Inferior parietal cortex (tissue), 1 donor: ENCODE results near the gene SETX.

Source experiments
- DNase-seq: peaks from one replicate; pipeline ENCODE4 v3.0.0-alpha.2; 2016; ENCODE audit errors: extremely low spot score

Gene SETX

DNA sequence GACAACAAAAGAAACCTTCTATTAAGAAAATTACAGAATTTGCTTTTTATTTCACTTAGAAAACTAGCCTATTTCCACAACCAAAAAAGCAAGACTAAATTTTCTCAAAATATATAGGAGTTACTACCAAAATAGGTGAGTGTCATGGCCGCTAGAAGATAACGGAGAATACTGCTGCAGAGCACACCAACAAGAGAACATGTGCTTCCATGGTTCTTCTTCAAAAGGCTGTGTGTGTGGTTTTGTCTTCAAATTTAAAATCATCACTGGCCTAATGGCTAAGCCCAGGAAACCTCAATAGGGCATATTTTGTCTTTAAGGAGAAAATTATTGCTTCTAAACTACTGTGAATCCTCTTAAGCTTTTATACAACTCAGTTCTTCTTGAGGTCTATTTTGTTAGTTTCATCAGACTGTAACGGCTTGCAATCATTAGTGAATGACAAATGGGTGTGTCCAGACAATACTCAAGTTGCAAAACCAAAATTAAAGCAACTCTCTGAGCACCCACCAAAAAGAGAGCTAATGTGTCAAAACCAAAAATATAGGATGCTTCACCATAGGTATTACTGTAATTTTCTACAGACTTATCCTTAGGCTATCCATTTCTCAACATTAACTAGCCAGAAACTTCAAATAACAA lies 3.3 kb downstream of the SETX start:
- DNase-seq: no peak

DNA sequence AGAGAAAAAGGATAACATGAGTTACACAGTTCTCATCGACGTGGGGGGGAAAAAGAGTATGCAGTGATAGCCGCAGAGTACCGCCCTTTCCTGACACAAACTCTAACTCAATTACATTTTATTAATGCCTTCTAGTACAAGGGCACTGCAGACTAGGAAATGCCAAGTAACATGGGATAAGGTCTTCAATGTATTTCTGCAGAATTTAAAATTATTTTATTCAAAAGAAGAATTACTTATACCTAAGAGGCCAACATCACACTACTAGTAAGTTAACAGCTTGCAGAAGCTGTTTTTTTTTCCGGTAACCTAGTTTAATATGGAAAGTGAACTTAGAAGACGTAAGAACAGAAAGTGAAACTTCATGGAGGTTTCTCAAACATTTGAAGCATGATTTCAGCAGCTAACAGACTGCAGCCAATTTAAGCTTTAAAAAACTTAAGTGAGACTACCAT lies 3.9 kb downstream of the SETX start:
- no peak for DNase-seq

DNA sequence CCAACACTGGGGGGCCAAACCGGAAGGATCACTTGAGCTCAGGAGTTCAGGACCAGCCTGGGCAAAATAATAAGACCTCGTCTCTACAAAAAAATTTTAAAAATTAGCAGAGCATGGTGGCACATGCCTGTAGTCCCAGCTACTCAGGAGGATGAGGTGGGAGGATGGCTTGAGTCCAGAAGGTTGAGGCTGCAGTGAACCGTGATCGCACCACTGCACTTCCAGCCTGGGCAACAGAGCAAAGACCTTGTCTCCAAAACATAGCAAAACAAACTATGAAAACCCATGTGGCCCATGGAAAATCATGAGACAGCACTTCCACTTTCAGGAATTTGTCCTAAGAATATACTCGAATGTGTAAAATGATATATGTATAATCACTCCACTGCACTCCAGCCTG lies 6.1 kb downstream of the SETX start:
- no peak for DNase-seq

DNA sequence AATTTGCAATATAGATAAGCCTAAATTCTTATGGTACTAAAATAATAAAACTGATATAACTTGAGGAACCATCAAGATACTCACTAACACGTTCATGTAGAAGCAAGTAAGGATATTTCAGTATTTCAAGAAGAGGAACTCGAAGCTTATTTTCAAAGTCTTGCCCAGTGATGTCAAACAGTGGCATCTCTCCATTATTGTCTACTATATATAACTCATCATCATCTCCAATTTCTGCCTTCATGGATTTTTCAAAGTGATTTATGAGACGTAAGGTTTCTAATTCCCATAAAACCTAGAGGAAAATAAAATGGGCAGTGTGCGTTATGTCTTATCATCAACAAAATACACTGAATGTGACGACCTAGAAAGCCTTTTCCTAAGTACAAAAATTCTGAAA lies 8.6 kb downstream of the SETX start:
- no peak for DNase-seq

DNA sequence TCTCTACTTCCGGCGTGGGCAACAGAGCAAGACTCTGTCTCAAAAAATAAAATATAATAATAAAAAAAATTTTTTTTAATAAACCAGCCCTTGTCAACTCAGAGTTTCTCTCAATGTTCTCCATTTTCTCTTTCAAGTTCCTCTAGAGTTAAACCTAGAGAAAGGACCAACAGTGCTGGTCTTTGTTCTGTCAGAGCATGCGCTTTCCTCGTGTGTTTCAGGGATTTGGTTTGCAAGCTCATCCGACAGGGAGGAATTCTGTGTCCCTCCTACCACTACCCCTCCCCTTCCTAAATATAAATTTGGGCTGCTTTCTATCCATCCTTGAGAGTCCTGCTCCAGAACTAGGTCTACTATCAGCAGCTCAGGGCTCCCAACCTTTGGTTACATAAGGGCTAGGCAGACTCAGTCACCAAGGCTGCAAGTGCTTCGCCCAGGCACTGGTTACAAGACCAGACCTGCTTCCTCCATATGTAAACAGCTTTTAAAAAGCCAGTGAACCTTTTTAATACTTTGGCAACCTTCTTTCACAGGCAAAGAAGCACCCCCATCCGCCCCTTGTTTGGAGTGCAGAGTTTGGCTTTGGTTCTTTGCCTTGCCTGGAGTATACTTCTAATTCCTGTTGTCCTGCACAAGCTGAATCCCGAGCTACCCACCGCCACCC lies 13.5 kb downstream of the SETX start:
- DNase-seq: peak; percentile 73

DNA sequence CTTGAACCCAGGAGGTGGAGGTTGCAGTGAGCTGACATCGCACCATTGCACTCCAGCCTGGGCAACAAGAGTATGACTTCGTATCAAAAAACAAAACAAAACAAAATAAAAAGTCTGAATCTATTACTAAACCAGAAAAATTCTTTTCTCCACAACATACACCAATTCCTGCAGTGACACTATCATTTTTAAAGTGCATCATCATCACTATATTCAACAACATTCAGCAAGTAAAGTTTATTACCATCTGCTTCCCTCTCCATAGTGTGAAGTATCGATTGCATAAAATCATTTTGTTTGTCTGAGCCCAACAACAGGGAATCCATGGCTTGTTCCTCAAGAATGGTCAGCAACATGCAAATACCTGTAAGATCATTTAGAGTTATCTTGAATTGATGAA lies 20.4 kb downstream of the SETX start:
- no peak for DNase-seq

DNA sequence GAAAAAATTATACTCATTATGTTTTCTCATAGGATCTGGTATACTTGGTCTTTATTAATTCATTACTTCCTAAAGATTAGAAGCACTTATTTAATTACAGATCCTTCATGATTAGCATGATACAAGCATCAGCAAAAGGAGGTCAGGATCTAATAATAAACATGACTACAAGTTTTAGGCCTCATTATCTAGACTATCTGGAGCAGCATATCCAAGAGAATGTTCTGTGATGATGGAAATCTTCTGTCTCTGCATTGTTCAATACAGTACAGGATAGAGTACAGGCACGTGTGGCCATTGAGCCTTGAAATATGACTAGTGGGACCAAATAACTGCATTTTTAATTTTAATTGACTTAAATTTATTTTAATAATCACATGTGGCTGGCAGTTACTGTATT lies 21.2 kb downstream of the SETX start:
- DNase-seq: no peak

DNA sequence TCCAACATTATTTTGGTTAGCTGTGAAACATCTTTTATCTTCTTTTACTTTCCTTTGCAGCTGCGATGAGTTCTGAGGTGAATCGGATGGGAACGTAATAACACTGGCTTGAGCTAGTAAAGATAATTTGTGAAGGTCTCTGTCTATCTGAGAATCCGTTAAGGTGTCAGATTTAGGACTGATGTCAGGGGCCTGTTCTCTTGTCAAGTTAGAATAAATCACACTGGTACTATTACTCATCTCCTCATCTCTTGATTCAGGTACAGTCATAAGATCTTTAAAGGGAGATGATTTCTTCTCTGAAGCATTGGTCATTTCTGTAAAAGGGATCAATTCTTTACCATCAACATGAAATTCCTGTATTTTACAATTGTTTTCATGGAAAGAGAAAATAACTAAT lies 26.2 kb downstream of the SETX start:
- DNase-seq: no peak

DNA sequence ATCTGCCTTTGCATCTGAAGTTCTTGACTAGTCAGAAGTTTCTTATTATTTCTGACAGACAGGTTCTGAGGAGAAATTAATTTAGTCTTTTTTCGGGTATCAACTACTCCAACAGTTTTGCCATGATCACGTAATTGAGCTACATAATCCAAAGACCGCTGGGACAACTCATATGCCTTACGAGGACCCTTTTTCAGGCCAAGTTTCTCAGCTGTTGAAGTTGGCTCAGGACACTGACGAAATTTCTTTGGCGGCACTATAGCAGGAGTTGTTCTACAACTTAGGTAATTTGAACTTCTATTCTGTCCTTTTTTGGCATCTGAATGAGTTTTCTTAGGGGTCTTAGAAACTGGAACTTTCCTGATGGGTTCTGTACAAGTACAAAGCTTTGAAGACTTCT lies 27.2 kb downstream of the SETX start:
- no peak for DNase-seq

DNA sequence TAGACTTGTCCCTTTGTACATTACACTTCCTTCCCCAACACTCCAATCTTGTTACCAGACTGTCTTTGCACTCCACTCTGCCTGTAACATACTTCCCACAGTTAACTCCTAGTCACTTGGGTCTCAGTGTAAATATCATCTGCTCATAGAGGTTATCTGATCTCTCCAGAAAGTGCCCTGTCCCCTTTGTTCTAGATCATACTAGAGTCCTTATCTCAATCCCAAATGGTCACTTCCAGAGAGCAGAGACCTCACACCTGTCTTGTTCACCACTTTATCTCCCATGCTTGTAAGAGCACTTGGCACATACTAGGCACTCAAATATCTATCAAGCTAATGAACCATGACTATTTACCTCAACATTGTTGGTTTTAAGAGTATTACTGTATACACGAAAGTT lies 30.4 kb downstream of the SETX start:
- no peak for DNase-seq

DNA sequence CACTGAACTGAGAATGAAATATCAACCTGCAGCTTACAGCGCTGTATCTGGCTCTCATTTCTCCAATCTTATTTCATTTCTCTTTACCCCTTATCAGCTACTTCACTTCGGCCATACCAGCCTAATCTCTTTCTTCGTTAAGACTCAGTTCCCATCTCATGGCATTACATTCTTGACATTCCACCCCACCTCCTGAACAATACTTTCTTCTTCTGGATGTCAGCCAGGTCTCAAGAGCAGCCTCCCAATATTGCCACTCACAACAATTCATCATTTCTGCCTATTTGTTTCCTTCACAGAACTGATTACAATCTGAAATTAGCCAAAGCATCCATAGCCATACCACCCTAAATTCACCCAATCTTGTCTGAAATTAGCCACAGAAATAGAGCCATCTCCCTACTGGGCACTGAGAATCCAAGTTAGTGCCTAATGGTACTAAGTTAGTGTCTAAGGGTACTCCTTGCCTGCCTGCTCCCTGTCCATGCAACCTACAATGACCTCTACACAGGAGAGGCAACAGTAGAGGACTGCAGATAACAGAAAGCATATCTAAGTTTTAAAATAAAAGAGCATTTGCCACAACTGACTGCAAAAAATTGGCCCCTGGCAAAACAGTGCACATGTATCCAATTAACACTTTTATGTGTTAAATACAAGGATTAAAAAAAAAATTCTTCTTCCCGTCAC lies 35.2 kb downstream of the SETX start:
- DNase-seq: no peak

DNA sequence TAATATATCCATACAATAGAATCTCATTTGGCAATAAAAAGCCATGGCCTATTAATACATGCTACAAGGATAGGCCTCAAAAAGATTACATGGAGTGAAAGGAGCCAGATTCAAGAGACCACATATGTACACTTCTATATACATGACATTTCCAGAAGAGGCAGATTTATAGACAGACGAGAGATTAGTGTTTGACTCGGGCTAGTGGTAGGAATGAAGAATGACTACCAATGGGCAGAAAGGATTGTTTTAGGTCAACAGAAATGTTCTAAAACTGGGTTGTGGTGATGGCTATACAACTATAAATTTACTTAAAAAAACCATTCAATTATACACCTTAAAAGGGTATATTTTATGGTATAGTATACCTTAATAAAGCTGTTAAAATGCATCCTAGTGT lies 41.9 kb downstream of the SETX start:
- DNase-seq: no peak

DNA sequence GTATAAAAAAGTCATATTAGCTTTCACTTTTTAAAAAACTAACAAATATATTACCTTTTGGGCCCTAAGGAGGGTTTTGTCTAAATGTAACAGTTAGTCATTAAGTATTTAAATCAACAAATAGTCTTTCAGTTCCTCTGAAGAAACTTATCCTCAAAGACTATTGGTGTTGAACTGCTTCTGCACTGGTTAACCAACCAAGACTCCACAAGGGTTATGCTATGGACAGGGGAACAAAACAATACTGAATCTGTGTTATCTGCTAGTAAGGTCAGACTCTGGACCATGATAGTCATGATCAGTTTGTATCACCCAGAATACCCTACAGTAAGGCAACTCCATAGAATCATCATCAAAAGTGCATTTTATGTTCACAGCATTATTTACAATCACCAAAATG lies 42.4 kb downstream of the SETX start:
- no peak for DNase-seq

DNA sequence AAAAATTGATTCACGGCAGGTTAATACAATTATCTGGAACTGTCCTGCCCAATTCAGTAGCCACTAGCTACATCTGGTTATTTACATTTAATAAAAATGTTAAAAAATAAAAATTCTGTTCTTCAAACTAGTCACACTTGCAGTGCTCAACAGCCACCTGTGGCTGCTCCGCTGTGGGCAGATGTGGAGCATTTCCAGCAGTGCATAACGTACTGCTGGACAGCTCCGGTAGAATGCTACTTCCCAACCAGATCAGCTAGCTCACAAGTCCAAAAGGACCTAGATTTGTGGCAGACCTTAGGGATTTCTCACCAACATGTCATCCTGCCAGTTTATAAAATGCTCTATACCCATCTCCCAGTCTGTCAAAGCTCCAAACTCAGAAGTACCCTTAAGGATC lies 42.8 kb downstream of the SETX start:
- no peak for DNase-seq

DNA sequence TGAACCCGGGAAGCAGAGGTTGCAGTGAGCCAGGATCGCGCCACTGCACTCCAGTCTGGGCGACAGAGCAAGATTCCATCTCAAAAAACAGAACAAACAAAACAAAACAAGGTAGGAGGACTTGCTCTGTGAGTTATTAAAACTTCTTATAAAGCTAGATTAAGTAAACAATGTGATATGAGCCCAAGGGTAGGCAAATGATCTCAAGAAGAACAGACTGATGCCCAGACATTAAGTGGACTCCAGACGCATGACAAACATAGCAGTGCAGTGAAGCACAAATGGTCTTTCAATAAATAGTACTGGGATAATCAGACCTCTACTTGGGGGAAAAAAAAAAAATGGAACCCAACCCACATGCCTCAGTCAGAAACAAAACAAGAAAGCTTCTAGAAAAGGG lies 45.7 kb downstream of the SETX start:
- DNase-seq: no peak

DNA sequence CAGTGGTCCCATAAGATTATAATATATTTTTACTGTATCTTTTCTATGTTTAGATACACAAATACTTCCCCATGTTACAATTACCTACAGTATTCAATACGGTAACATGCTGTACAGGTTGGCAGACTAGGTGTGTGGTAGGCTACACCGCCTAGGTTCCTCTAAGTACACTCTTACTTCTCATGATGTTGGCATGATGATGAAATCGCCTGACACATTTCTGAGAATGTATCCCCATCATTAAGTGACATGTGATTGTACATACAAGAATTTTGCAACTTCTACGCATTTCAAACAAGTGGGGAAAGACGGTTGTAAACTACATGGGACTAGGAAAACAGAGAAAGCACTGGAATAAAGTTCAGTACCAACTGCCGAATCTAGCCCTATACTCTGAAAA lies 53.3 kb downstream of the SETX start:
- no peak for DNase-seq

DNA sequence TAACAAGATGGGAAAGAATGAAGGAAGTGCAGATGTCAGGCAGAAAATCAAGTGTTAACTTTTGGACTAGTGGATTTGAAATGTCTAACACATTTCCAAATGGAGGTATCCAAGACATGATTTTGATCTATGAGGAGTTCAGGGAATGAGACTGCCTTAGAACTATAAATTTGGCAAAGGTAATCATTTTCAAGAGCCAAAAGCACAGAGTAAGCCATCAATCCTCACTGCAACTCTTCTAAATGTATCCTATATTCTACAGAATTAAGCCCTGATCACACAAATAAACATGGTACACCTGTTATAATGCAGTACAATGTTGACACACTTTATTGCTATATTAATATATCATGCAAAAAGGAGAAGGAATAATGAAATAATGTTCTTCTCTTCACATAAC lies 55.6 kb downstream of the SETX start:
- no peak for DNase-seq

DNA sequence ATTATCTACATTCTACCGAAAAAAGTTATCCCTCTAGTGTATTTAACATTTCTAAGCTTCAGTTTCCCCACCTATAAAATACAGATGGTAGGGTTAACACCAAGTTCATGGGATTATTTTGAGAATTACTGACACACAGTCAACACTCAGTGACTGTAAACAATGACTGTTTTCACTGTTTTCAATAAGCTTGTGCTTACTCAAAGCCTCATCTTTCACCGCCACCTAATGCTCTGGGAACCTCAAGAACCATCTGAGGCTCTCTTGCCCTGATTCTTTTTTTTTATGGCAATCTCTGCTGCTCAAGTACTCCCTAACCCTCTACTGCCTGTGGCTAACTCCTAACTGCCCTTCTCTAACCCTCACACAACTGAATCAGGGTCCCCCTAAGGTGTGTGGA lies 59.6 kb downstream of the SETX start:
- DNase-seq: no peak

DNA sequence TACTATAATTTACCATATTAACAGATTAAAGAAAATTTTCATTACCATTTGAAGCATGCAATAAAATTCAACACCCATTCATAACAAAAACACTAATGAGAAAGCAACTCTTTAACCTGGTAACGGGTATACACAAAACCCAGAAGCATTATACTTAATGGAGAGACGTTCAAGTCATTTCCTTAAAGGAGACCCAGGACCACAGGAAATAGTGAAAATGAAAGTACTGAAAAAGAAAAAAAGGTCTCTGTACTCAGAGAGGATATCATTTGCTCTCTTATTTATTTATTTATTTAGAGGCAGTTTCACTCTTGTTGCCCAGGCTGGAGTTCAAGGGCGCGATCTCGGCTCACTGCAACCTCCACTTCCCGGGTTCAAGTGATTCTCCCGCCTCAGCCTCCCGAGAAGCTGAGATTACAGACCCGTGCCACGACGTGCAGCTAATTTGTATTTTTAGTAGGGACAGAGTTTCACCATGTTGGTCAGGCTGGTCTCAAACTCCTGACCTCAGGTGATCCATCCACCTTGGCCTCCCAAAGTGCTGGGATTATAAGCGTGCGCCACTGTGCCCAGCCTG lies 61.6 kb downstream of the SETX start:
- no peak for DNase-seq

DNA sequence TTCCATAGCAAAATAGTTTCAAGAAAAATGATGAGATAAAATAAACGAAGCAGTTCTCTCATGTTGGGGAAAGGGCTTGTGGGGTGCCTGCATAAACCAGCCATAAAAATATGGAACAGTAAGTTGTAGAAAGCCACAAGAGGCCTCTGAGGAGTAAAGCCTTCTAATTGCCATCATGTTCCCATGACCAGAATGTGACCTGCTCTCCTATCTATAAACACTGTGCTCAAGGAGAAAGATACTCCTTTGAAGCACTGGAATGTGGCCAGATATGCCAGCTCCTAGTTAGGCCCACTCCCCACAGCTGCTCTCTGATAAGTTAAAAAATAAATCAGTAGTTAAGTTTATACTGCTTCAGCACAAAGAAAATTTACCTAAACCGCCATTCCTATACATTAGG lies 65.8 kb downstream of the SETX start:
- DNase-seq: no peak

DNA sequence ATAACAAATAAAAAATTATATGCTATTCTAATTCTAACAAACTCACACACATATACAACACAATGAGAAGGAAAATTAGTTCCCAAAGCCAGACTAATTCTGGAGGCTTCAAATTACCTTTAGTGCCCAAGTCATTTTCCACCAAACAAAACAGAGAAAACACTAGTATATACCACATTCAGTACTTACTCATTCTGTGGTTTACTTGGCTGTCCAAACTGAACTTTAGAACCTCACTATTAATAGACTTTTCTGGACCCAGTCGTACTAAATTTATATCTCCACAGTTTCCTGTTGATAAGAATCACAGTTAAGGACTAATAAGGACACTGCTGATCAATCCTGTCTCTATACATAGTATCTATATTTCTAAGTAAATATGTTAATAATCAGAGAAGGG lies 66.4 kb downstream of the SETX start:
- DNase-seq: no peak

DNA sequence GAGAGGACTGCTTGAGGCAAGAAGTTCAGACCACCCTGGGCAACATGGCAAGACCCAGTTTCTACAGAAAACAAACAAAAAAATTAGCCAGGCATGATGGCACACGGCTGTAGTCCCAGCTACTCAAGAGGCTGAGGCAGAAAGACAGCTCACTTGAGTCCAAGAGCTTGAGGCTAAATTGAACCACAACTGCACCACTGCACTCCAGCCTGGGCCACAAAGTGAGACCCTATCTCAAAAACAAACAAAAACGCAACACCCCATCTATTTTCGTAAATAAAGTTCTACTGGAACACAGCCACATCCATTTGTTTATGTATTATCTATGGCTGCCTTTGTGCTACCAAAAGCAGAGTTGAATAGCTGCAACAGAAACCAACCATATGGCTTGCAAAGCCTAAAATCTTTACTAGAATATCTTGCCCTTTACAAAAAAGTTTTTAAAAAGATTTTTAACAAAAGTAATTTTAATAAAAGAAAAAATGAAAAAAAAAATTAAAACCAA lies 67.5 kb downstream of the SETX start:
- DNase-seq: no peak

DNA sequence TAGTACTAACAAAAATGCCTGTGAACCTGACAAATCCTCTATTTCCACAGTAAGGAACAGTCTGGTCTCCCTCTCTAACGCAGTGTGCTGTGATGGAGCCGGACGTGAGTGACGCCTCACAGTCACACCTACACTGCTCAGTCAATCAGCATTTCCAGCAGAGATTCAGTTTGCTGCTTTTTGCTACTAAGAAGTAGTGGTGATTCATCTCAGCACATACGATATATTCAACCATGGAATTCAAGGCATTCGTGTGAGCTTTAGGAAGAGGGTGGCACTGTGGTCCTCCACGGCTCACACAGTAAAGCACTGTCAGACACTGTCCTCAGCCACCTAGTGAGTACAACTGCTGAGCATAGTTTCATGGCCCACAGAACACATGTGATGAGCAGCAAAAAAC lies 70.9 kb downstream of the SETX start:
- DNase-seq: no peak
